RWPE2 (cell line): ENCODE data around the gene PCNP.
"Not testable (repeated sequence)": the region's sequence is repeated elsewhere in the genome, so short reads cannot be mapped to it uniquely, and the experiment has no call there.

Experiments
- ATAC-seq: fragments of 200-7000 bp; cut with Tn5 transposase; 3 replicates; pipeline ENCODE4 v1.9.1; 2021; ENCODE audit warnings: low read depth
- DNase-seq: peaks from one replicate; pipeline ENCODE4 v3.0.0-alpha.2; 2020; ENCODE audit warnings: low spot score
- H3K27ac ChIP-seq: fragments of 450-650 bp; 2 replicates; pipeline ENCODE4 v1.5.1; 2017; ENCODE audit warnings: mild to moderate bottlenecking; ENCODE audit not compliant: poor library complexity, severe bottlenecking
- H3K27me3 ChIP-seq: fragments of 250-450 bp; sonication (Bioruptor Pico); 2 replicates; pipeline ENCODE4 v1.5.1; 2021; ENCODE audit warnings: mild to moderate bottlenecking, moderate library complexity; ENCODE audit not compliant: insufficient read depth, poor library complexity, severe bottlenecking
- H3K36me3 ChIP-seq: fragments of 250-450 bp; sonication (Bioruptor Pico); 2 replicates; pipeline ENCODE4 v1.5.1; 2020; ENCODE audit warnings: low read depth, mild to moderate bottlenecking, moderate library complexity
- H3K4me1 ChIP-seq: fragments of 250-450 bp; sonication (Bioruptor Pico); 2 replicates; pipeline ENCODE4 v1.5.1; 2021; ENCODE audit warnings: mild to moderate bottlenecking, moderate library complexity; ENCODE audit not compliant: insufficient read depth, poor library complexity, severe bottlenecking
- H3K4me3 ChIP-seq: fragments of 250-450 bp; sonication (Bioruptor Pico); 2 replicates; pipeline ENCODE4 v1.5.1; 2021; ENCODE audit warnings: mild to moderate bottlenecking, moderate library complexity; ENCODE audit not compliant: severe bottlenecking
- H3K9me3 ChIP-seq: fragments of 250-450 bp; sonication (Bioruptor Pico); 2 replicates; pipeline ENCODE4 v1.5.1; 2021; ENCODE audit warnings: mild to moderate bottlenecking, moderate library complexity; ENCODE audit not compliant: severe bottlenecking
- TF ChIP-seq, protein P1 (sequence below): fragments of 450-650 bp; IDR thresholded peaks from one replicate; pipeline ENCODE4 v1.5.1; 2017; ENCODE audit warnings: mild to moderate bottlenecking, moderate library complexity; ENCODE audit not compliant: poor library complexity, severe bottlenecking

The PCNP gene

DNA sequence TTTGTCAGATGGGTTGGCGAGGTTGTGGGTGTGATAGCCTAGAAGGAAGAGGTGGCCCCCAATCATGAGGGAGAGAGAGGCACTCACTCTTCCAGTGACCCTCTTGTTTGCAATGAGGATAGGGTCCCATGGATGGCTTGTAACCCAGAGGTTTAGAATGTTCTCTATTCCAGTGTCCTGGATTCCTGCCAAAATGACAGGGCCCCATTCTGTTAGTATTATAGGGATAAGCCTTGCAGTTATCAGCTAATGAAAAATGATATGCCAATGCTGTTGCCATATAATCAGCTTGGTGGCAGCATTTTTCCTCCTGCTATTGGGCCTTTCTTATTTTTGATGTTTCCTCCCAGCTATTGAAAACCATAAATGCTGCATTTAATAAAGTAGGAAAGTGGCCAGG is 37.7 kb upstream of the PCNP start:
- Histone ChIP-seq H3K4me3 (no peak overlapping the region), H3K4me1 (peaks cover 25% of the 10 kb centered on the region), H3K27me3 (no peaks in the 10 kb centered on the region), H3K27ac (no peak overlapping the region), H3K36me3 (no peaks in the 10 kb centered on the region), H3K9me3 (no peaks in the 10 kb centered on the region)
- no peak for DNase-seq
- TF ChIP-seq, protein P1, sequence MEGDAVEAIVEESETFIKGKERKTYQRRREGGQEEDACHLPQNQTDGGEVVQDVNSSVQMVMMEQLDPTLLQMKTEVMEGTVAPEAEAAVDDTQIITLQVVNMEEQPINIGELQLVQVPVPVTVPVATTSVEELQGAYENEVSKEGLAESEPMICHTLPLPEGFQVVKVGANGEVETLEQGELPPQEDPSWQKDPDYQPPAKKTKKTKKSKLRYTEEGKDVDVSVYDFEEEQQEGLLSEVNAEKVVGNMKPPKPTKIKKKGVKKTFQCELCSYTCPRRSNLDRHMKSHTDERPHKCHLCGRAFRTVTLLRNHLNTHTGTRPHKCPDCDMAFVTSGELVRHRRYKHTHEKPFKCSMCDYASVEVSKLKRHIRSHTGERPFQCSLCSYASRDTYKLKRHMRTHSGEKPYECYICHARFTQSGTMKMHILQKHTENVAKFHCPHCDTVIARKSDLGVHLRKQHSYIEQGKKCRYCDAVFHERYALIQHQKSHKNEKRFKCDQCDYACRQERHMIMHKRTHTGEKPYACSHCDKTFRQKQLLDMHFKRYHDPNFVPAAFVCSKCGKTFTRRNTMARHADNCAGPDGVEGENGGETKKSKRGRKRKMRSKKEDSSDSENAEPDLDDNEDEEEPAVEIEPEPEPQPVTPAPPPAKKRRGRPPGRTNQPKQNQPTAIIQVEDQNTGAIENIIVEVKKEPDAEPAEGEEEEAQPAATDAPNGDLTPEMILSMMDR = no peak
- ATAC-seq = no peak

DNA sequence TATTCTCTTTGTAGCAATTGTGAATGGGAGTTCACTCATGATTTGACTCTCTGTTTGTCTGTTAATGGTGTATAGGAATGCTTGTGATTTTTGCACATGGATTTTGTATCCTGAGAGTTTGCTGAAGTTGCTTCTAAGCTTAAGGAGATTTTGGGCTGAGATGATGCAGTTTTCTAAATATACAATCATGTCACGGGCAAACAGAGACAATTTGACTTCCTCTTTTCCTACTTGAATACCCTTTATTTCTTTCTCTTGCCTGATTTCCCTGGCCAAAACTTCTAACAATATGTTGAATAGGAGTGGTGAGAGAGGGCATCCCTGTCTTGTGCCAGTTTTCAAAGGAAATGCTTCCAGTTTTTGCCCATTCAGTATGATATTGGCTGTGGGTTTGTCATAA is 37.0 kb upstream of the PCNP start:
- not testable (repeated sequence) for ATAC-seq, H3K27ac ChIP-seq, DNase-seq, H3K4me3 ChIP-seq, H3K36me3 ChIP-seq, H3K27me3 ChIP-seq, H3K9me3 ChIP-seq
- peaks cover 19% of the 10 kb centered on the region for H3K4me1 ChIP-seq

DNA sequence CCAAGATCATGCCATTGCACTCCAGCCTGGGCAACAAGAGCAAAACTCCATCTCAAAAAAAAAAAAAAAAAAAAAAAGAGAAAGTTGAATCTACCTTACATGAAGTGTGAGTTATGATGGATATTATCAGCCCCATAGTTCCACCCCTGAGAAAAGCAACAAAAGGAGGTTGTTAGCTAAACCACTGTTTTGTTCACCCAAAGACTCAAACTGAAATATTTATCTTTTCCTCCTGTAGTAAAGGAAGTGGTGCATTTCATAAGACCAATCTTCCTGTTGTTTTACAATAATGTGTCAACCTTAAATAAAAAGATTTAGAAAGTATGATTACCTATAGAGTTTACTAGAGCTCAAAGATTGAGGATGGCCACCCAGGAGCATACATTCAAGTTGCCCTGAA is 31.0 kb upstream of the PCNP start:
- H3K27ac ChIP-seq = no peak overlapping the region
- ATAC-seq = no peak
- TF ChIP-seq, protein P1 = no peak
- no peaks in the 10 kb centered on the region for H3K27me3 ChIP-seq
- H3K4me1 ChIP-seq = no peaks in the 10 kb centered on the region
- H3K4me3 ChIP-seq = no peak overlapping the region
- DNase-seq = no peak
- no peaks in the 10 kb centered on the region for H3K9me3 ChIP-seq
- H3K36me3 ChIP-seq = no peaks in the 10 kb centered on the region

DNA sequence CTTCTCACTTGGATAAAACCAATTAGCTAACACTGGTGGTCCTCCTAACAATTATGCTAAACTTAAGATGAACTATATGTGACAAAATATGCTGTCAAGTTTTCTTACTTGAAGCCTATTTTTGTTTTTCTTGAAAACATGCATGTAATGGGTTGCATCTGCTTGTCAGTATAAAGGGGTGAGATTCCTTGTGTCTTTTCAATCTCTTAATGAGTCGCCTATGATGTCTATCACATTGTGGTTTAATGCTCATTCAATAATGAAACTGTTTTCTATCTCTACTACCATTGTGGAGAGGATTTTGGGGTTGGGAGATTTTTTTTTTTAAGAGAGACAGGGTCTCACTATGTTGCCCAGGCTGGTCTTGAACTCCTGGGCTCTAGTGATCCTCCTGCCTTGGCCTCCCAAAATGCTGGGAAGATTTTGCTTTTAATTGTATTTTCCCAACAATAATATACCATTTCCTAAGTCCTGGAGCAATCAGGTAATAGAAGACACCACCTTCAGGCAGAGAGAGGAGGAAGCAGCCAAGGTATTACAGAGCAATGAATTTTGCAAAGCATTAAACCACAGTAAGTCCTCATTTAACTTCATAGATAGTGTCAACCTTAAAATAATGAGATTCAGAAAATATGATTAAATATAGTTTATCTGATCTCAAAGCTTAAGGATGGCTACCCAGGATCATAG is 29.7 kb upstream of the PCNP start:
- Histone ChIP-seq H3K4me1 (no peaks in the 10 kb centered on the region), H3K4me3 (no peak overlapping the region), H3K27me3 (no peaks in the 10 kb centered on the region), H3K9me3 (no peaks in the 10 kb centered on the region), H3K27ac (no peak overlapping the region), H3K36me3 (no peaks in the 10 kb centered on the region)
- DNase-seq (no peak), ATAC-seq (peak; percentile 58; the same call in 2 of the 3 replicates)
- TF ChIP-seq, protein P1 = peak; percentile 45

DNA sequence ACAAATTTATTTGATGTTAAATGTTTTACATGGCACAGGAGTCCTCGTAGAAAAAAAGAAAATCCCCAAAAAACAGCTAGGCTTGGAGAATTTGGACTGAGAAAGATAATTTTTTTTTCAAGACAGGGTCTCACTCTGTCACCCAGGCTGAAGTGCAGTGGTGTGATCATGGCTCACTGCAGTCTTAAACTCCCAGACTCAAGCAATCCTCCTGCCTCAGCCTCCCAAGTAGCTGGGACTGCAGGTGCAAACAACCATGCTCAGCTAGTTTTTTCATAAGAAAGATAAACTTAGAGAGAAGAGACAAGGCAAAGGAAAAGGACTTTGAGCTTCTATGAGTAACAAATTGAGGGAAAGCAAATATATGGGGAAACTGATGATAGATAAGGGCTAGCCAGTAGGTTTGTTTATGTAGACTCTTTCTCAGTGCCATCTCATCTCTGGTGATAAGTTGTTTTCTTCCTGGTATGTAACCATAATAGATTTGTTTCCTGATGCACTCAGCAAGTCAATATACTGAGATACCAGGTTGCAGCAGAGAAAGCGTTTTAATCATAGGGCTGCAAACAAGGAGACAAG is 25.4 kb upstream of the PCNP start:
- DNase-seq (no peak), ATAC-seq (no peak)
- Histone ChIP-seq H3K36me3 (no peaks in the 10 kb centered on the region), H3K27ac (no peak overlapping the region), H3K9me3 (no peaks in the 10 kb centered on the region), H3K4me1 (no peaks in the 10 kb centered on the region), H3K27me3 (no peaks in the 10 kb centered on the region), H3K4me3 (no peak overlapping the region)
- TF ChIP-seq, protein P1 = no peak
